Hematopoietic multipotent progenitor cell treated with erythropoietin and hydrocortisone succinate and interleukin-3 and kit ligand, for 4 days (in vitro differentiated cells): ENCODE measurements around the gene LIN52.

ENCODE experiments used
- DNase-seq: peaks from one replicate; pipeline ENCODE4 v3.0.0-alpha.2; 2015

LIN52 gene

GRCh38 chr14:74195623-74196022 is 110.9 kb downstream of the LIN52 start:
- no peak for DNase-seq

DNA sequence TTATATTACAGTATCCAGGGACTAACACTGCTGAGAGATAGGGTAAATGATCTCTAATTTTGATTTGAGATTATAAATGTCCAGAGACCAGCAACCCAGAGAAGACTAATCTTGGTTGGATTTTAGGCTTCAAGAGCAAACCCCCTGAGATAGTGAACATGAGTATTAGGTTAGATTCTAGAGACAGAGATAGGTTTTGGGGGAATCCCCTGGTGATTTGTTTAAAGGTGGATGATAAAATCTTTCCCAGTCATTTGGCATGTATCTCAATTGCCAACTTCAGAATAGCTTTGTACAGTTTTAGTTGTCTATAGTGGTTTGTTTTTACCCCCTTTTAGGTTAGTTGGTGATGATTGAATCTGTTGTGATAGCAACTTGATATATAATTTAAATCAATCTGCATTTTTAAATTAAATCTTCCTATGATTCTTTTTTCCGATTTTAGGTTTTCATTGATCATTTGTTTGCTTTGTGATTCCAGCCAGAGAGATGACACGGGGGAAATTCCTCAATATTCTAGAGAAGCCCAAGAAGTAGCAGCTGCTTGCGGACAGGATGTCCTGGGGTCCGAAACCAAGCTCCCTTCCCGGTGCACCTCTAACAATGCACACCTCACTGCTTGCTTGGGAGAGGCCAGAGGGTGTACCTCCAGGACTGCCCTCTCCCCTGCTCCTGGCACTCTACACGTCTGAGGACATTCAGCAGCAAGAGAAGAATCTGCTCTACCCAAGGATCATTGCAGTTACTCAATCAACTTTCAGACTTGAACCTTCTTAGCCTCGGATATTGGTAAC is 113.9 kb downstream of the LIN52 start:
- DNase-seq, result no peak

- DNase-seq, result peak; percentile 20
Observed at GRCh38 chr14:74202113-74202512, 117.4 kb downstream of the LIN52 start.

GRCh38 chr14:74203639-74204038 is 118.9 kb downstream of the LIN52 start:
- no peak for DNase-seq

DNA sequence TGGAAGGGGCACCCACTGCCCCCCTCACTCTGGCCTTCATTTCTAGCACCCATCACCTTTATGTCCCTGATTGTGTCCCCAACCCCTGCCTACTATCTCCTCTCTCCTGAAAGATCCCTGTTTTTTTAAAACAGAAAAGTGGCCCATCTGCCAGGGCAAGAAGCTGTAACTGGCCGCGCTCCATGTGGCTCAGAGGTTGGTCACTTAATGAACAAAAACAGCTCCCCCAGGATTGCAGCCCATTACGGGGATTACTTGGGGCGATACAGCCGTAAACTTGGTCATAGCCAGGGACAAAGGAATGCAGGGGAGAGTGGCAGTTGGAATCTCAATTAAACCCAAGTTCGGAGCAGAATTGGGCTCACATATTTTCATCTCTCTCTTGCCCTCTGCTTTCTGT is 119.7 kb downstream of the LIN52 start:
- no peak for DNase-seq

- DNase-seq, result no peak
Observed at GRCh38 chr14:74205882-74206281, 121.1 kb downstream of the LIN52 start.

GRCh38 chr14:74207943-74208342 is 123.2 kb downstream of the LIN52 start:
- peak; percentile 31 for DNase-seq

DNA sequence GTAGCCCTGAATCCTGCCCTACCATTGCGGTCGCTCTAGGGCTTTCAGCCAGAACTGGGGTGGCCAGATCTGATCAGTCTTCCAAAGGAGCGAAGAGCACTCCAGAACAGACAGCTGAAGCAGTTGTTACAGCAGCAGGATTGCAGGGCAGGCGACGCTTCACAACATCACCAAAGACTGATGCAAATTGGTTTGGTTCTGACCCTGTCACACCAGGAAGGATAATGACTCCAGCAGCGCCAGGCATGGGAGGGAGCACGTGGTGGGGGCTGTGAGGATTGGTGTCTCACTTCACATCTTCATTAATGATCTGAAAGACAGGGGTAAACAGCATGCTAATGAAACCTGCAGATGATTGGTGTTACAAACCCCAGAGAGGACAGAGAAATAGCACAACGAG is 123.9 kb downstream of the LIN52 start:
- DNase-seq, result no peak

GRCh38 chr14:74211945-74212580 is 127.3 kb downstream of the LIN52 start:
- no peak for DNase-seq

DNA sequence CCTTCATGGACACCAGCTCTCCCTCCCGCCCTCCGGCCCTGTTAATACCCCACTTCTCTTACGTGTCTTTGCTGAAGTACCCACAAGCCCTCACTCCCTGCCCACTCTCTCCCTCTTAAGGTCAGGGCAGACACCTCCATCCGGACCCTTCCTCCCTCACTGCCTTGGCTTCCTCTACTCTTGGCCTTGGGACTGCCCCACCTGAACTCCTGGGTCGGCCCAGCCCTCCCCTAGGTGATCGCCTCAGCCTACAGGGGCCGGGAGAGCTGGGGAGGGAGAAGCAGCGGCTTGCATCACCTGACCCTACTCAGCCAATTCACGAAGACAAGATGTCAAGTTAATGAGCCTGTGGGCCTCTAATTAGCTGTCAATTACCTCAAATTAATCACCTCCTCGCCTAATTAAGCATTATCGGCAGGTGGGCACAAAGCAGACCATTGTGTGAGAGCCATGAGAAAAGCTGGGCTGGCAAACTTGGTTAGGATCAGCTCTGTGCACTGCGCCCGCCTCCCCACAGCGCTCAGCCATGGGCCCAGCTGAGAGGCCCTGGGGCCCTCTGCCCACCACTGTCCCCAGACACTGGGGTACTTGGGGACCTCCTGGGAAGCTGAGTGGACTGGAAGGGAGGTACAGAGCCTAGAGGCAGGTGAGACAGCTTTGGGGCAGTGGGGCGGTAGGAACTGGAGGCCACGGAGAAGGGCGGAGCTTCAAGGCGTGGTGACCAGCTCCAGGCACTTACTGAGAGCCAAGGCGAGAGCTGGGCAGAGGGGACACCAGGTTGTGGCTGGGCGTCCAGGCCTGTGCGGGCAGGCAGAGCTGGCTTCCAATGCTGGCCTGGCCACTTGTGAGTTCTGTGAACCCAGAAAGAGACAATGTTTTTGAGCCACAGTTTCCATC is 129.4 kb downstream of the LIN52 start:
- no peak for DNase-seq

GRCh38 chr14:74216671-74217070 is 131.9 kb downstream of the LIN52 start:
- DNase-seq, result no peak

DNA sequence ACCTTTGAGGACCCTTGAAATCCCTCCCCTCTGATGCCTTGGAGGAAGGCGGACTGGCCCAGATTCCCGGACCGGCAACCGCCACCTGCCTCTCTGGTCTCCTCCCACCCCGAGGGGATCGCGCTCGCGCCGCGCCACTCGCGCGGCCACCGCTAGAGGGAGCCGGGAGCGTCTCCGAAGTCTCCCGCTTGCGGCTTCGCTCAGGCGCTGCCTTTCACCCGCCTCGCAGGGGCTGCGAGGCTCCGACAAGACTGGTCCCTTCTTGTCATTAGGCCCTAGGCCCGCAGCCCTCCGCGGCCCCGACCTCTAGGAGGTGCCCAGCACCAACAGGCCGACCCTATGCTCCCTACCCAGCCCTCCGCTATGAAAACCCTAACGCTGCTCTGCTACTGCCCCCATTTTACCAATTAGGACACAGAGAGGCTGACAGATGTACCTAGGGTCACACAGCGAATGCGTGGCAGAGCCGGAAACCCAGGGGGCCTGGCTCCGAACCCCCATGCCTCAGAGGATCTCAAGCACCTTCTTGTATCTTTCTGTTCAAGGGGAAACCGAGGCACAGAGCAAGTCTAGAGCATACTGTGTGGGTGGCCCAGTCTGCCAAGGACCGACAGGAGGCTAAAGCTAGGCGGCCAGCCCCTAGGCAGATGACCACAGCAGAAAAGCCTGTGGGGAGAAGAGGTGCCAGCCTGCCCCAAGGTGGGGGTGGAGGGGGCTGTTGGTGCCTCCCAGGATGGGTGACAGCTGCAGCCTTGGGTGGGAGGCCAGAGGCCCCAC is 133.1 kb downstream of the LIN52 start:
- DNase-seq, result peak; percentile 86

GRCh38 chr14:74218462-74218861 is 133.7 kb downstream of the LIN52 start:
- DNase-seq, result no peak

GRCh38 chr14:74219277-74220205 is 134.8 kb downstream of the LIN52 start:
- no peak for DNase-seq

DNA sequence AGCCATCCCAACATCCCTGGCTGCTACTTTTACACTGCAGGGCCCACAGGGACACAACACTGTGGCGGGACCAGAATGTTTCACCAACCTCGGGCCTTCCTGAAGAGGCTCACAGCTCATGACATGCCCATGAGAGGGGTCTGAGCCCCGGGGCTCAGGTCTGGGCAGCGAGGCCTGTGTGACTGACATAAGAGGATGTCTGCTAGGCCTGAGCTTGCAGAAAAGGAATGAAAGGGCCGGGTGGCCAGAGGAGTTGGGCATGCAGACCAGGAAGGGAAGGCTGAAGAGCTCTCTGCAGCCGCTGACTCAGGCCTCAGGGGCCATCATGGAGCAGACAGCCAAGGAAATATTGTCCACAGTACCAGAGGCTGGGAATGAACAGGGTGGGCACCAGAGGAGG is 136.2 kb downstream of the LIN52 start:
- no peak for DNase-seq

DNA sequence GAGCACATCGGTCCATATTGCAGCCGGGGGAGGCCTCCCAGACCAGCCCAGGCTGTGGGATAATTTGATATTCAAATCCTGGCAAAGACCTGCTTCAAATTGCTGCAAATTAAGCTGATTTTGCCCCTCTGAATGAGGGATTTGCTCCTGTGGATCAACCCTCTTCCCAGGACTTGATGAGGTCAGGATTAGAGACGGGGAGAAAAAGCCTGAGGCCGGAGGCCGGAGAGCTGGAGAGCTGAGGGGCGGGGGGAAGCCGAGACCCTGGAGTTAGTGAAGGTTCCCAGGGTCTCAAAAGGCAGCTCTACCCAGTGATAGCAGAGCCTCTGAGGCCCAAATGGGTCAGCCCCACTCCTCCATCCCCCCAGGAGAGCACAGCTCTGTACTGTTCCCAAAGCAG is 137.0 kb downstream of the LIN52 start:
- DNase-seq, result no peak

- DNase-seq, result no peak
Observed at GRCh38 chr14:74223016-74223415, 138.3 kb downstream of the LIN52 start.

DNA sequence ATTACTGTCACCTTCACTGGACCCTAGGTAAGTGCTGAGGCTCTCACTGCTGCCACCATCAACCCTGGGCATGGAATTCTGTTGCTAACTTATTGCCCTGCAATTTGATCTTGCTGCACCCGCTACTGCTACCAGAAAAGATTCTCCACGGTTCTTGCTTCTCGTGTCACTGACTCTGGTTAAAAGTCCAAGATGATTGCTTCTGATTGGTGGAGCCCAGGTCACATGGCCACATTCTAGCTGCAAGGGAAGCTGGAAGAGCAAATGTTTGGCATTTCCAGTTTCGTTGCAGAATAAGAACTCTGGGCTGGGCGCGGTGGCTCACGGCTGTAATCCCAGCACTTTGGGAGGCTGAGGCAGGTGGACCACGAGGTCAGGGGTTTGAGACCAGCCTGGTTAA is 147.0 kb downstream of the LIN52 start:
- DNase-seq, result no peak

DNA sequence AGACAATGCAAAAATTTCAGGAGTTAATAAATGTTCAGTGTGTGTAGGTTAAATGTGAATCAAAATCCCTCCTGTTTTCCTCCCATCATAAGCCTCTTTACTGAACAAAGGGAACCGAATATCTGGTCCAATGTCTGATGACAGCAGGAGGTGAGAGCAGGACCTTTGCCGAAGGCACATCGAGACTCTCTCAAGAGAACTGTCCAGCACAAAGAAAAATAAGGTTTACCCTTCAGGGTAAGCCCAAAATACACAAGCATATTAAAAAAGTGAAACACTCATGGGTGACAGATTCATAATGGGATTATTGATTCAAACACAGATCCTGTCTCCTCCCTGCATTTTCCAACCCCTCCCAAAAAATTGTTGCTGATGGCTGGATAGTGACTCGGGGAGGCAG is 150.3 kb downstream of the LIN52 start:
- DNase-seq, result no peak

GRCh38 chr14:74237441-74237840 is 152.7 kb downstream of the LIN52 start:
- DNase-seq, result no peak

DNA sequence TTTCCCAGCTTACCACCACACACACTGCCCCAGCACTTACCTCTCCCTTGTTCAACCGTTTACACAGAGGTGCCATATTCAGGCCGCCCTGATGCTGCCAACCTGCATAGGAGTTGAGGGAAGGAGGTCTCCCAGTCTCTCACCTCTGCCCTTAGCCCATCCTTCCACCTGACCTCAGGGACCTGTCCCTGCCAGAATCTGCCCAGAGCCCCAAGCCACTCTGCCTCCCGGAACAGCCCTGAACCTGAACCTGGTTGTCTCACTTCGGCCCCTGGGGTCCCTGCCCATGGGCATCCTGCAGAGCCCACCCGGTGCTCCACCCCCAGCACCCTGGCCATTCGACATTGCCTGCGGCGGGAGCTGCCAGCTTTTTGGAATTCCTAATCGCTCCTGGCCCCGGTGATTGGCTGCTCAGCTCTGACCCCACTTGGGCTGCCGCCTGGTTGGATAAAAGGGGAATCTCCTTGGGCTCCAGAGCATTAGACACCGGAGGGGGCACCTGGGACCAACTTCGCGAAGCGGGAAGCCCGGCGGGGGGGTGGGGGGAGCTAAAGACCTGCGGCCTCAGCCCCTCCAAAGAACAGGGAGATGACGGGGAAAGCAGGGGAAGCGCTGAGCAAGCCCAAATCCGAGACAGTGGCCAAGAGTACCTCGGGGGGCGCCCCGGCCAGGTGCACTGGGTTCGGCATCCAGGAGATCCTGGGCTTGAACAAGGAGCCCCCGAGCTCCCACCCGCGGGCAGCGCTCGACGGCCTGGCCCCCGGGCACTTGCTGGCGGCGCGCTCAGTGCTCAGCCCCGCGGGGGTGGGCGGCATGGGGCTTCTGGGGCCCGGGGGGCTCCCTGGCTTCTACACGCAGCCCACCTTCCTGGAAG is 154.5 kb downstream of the LIN52 start, which contains the start of gene VSX2:
TSS of gene VSX2 (plus strand) at position 476 of the 874 bp plus-strand sequence. CDS start at position 589, 113 bp downstream.
- DNase-seq, result no peak
